Stimulated activated CD4-positive, alpha-beta T cell treated with anti-CD3 and anti-CD28 coated beads, Interleukin-2, amount 100 ng/mL, for 24 hours (primary cell): ENCODE results near the gene POLD4.
"Not testable (repeated sequence)": the region's sequence is repeated elsewhere in the genome, so short reads cannot be mapped to it uniquely, and the experiment has no call there.

Source experiments
- DNase-seq, 2 donors: peaks; one replicate each; pipeline ENCODE4 v3.0.0-alpha.2; 2020

Gene POLD4

DNA sequence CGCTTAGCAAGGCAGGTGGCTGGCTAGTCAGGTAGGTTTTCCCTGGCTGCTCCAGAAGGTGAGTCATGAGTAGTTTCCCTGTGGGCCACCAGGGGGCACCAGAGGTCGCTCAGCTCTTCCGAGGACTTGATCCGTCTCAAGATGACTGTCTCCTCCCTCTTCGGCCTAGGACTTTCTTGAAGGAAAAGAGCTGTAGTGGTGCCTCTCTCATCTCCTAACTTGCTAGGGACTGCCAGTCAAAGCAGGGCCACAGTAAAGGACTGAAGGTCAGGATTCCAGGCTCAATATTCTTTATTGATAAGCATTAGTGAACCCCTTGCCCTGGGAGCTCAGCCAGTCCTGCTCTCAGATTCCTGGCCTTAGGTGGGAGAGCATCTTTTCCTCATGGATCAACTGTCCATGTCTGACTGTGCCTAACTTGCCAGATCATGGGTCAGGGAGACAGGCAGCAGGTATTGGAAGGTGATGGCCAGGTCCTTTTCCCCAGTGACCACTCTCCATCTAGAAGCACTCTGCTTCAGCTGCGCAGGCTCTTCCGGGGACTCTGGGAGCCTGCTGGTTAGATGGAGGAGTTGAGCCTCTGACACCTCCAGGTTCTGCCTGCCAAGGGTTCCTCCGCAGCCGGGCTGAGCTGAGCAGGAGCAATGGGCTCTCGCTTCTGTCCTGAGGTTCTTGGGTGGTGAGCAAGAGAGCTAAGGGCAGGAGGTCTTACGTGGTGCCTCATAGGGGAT is 1.9 kb downstream of the POLD4 start:
- DNase-seq: peak; percentile 69 to 72

DNA sequence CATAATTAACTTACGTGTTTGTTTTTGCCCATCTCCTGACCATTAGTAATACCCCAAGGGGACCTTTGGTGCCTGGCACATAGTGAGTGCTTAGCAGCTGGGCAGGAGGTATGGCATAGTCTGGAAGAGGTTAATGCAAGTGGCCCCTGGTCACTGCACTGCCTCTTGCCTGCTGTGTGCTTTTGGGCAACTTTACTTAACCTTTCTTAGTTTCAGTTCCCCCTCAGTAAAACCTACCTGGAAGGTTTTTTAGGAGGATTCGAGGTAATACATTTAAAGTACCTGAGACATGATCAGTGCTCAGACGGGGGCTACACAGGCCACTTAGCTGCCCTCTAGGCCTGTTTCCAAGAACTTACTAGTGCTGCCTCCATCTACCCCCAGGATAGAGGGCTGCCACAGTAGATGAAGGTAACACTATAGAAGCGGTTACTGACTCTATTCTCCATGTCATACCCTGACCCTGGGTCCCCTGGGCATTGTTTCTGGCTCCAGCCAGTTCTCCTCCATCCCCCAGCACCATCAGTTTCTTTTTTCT is 3.3 kb downstream of the POLD4 start:
- no peak for DNase-seq

DNA sequence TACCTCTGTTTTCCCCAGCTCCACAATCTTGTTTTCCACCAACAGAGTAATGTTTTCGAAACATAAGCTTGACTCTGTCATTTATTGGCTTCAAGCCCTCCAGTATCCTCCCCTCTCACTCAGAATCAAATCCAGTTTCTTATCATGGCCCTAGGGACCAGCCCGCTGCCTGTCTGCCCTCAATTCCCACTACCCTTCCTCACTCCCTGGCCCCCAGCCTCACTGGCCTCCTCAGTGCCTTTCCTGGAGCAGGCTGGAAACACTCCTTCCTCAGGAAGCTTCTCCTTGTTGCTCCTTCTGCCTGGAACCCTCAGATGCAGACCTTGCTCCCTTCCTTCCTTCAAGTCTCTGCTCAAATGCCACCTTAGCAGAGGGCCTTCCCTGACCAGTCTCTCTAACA is 3.9 kb downstream of the POLD4 start:
- DNase-seq: no peak

DNA sequence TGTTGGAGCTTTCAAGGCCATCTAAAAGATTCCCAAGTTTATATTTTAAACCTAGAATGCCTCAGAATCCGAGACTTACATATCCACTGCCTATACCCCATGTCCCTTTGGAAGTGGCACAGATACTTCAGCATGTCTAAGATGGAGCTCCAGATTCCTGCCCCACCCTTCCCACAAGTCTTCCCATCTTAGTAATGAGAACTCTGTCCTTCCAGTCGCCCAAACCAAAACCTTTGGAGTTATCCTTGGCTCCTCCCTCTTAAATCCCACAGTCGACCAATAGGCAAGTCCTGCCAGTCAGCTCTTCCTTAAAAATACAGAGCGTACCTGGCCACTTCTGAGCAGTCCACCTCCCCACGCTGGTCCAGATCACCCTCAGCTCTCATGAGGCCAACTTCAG is 4.3 kb downstream of the POLD4 start:
- no peak for DNase-seq

DNA sequence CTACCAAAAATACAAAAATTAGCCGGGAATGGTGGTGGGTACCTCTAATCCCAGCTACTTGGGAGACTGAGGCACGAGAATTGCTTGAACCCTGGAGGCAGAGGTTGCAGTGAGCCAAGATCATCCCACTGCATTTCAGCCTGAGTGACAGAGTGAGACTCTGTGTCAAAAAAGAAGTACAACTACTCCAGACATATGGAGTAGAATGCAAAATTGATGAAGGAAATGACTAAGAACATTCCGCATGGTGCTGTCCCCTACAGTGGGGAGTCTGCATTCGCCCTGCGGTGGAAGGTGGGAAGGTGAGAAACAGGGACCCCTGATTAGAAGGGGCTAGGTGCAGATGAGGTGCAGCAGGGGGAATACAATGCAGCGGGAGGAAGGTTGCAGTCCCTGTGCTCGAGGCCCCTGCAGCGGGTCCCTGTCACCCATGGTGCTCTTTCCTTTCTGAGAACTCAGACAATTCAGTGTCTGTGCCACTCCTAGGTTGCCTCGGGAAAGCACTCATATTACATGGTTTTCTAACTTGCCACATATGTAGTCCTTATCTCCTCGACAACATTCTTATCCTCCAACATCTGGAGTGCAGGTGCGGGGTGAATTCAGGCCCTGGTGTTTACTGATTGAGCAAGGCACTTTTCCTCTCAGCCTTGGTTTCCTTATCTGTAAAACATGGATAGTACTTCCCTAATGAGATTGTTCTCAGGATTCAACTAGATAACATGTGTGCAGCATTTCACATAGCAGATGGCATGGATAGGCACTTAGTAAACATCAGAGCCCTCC is 5.2 kb downstream of the POLD4 start:
- no peak for DNase-seq

DNA sequence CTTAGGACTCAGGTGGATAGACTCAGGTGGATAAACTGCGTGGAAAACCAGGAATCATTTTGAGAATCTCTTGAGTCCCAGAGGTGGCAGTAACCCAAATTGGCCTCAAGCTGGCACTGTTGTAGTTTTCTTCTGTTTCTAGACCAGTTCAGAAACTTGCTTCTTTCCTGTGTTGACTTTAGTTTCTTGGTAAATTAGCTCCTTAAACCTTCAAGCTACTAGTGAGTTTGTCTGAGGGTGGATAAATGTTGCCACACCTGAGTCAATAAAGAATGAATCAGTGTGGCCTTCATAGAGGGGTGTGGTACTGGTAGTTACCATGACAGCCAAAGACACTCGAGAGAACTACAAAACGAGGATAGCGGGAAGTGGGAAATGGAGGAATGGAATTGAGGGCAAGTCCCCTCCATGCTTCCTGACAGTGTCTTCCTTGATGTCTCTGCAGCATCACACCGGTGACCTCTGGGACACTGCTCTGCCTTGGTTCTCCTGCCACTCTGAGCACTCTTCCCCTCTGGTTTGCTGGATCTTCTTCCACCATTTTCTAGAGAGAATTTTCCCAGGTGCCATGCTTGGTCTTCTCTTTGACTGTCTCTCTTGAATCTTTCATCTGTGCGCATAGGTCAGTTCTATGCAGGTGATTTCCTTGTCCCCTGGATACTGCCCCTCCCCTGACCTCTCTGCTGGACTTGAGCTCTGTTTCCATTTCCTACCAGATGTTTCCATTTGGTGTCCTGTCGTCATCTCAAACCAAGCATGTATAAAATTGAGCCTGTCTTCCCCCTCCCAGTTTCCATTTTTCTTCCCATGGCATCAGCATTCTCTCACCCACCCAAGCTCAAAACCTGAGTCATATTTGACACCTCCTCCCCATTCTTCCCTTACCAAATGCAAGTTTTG is 7.2 kb downstream of the POLD4 start:
- DNase-seq: no peak

DNA sequence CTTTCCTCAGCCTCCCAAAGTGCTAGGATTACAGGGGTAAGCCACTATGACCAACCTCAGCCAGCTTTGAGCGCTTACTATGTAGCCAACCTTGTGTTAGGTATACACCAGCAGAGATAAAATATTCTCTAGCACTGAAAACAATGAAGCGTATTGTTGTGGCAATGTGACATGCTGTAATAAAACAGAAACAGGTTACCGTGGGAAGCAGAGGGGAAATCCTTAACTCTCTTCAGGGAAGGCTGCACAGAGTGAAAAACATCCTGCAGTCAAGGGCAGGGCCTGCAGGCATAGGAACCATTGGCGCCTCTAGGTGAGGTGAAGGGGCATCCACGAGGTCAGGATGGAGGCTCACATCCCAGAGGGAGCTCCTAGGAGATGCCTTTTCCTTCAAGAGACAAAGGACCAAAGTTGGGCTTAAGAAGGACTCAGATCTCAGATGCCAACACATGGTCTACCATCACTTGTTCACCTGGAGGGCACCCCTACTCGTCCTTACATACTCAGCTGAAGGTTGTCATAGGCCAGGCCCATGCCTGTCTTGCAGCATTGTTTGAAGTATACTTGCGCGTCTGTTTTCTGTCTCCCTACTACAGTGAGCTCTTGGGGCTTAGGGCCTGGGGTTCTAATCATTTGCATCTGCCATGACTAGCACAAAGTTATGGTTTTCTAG is 8.0 kb downstream of the POLD4 start:
- DNase-seq: no peak

DNA sequence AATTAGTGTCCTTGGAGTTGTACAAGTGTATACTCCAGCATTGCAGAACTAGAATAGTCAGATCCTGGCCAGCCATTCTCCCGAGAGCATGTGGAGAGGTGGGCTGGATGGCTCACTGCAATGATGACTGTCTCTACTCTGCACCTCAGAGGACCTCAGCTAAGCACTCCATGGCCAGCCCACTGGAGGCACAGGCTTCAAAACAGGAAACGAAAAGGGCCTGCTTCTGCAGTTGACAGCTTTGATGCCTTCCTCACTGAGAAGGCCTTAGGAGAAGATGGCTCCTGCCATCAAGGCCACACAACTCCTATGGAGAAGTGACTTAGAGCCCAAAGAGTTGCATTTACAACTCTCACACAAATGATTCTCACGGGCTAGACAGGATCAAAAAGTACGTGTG is 9.1 kb downstream of the POLD4 start:
- DNase-seq: no peak

DNA sequence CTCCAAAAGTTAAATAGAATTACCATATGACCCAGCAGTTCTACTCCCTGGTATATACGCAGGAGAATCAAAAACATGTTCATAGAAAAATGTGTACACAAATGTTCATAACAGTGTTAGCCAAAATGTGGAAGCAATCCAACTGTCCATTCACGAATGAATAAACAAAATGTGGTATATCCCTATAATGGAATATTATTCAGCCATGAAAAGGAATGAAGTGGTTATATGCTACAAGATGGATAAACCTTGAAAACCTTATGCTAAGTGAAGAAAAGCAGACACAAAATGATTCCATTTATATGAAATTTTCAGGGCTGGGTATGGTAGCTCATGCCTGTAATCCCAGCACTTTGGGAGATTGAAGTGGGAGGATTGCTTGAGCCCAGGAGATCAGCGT is 16.1 kb downstream of the POLD4 start:
- no peak for DNase-seq

DNA sequence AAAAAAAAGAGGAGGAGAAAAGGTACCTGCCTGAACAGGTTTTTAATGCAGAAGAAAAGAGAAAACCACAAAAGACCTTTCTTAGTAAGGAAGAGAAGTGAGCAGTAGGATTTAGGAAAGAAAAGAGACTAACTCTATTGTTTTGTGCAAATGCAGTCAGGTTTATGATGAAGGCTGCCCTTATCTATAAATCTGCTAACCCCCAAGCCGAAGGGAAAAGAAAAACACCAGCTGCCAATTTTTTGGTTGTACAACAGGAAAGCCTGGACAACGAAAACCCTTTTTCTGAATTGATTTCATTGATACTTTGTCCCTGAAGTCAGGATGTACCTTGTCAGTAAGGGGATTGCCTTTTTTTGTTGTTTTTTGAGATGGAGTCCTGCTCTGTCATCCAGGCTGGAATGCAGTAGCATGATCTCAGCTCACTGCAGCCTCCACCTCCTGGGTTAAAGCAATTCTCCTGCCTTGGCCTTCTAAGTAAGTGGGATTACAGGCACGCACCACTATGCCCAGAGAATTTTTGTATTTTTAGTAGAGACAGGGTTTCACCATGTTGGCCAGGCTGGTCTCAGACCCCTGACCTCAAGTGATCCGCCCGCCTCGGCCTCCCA is 21.2 kb downstream of the POLD4 start:
- no peak for DNase-seq

DNA sequence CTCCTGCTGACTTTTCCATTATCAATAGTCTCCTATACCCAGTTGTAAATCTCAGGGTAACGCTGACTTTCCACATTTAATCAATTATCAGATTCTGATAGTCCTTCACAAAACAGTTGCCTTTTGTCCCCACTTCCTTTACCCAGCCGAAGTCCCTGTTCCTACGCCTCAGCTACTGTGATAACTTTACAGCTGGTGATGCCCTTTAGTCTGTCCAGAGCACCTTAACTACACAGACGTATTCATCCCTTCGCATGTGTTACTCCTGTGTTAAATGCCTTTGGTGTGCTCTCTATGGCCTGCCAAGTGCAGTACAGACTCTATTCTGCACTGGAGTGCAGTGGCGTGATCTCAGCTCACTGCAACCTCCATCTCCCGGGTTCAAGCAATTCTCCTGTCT is 29.8 kb downstream of the POLD4 start:
- DNase-seq: no peak

DNA sequence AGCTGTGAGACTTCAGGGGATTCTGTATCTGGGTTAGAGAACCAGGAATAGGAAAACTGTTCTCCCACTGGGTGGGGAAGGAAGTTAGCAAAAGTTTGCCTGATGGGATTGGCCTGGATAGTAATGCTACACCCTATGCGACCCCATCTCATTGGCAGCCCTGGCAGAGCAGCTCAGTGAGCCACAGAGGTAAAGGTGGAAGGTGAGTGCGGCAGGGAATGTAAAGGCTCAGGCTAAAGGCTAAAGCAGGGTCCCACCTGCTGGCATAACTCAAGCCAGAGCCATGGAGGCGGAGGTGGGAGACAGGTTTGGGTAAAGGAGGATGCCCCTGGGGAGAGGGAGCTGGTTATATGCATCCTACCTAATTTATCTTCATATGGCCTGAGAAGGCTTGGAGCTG is 31.3 kb downstream of the POLD4 start:
- DNase-seq: no peak

DNA sequence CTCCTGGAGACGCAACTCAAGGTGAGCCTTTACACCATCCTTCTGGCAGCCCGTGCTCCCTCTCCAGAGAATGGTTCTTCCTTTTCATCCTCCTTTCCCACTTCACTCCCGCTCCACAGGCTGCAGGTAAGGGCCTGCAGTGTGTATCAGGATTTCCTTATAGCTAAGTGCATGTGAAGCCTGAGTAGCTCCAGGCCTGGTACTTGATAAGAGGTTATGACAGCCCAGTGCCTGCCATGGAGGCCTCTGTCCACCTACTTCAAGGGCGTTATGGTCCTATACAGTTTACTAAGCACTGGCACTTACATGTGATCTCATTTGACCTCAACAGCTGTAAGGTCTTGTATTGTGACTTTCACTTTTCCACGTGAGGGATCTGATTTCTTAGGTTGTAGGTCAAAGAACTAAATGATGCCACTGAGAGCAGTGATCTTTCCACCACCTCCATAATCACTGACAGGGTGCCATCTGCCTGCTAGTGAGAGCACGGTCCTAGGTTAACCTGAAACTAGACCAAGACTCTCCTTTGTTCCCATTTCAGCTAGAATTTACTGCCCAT is 32.0 kb downstream of the POLD4 start:
- no peak for DNase-seq

DNA sequence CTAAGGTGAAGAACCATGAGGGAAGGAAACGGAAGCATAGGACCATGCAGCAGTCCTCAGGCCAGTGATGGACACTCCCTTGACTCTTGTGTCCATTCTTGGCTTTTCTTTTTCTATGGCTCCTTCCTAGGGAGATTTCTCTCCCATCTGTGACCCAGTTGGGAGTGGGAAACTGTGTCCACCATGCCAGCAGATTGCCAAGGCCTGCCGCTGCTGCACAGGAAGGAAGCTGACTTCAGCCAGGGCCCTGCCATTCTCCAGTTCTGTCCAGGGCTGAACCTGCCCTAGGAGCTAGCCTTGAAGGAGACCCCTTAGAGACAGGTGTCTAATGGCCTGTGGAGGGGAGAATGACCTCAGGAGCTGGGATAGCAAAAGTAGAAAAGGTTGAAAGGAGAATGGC is 32.7 kb downstream of the POLD4 start:
- no peak for DNase-seq

DNA sequence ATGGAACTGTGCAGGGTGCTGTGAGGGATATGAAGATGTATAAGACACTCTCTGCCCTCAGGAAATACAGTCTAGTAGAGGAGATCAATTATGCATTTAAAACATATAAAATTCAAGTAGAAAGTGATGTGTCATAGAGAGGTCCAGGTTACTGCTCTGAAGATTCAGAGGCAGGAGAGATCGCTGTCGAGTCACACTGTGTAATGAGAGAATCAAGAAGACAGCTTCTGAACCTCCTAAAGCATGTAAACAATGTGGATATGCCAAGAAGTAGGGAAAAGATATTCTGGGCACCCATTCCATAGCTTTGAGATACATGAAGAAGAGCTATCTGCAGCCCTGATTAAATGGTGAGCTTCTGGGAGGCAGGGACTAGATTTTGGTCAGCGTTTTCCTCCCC is 33.3 kb downstream of the POLD4 start:
- no peak for DNase-seq

DNA sequence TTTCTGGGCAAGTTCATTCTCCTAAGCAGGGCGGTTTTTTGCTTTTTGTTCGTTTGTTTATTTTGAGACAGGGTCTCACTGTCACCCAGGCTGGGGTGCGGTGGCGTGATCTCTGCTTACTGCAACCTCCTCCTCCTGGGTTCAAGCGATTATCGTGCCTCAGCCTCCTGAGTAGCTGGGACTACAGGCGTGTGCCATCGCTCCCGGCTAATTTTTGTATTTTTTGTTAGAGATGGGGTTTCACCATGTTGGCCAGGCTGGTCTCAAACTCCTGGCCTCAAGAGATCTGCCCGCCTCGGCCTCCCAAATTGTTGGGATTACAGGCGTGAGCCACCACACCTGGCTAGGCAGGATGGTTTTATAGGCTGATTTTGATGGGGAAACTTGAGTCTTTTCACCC is 34.5 kb downstream of the POLD4 start:
- not testable (repeated sequence) for DNase-seq

DNA sequence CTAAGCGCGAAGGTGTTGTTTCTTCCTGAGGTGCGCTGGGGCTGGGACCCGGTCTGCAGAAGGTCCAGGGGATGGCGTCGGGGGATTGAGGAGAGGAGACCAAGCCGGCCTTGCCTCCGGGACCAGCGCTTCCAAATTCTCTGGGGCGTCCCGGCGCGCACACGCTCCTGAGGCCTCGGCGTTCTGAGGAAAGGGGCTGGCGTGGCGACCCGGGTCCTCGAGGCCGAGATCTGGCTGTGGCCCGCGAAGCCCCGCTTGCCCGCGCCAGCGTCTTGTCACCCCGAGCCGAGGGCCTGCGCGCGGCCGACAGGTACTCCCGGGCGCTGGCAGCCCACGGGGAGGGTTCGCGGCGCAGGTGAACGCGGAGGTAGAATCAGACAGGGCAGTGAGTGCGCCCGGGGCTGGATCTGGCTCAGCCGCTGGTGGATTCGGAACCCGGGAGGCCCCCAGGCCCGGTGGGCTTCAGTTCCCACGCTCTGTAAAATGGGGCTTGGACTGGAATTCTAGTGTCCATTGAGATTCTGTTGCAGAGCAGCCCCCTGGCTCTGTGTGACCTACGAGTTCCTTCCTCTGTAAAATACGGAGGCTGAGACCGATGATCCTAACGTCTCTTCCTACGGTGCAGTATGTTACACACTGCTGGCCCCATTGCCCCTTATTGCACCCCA is 35.3 kb downstream of the POLD4 start:
- no peak for DNase-seq

DNA sequence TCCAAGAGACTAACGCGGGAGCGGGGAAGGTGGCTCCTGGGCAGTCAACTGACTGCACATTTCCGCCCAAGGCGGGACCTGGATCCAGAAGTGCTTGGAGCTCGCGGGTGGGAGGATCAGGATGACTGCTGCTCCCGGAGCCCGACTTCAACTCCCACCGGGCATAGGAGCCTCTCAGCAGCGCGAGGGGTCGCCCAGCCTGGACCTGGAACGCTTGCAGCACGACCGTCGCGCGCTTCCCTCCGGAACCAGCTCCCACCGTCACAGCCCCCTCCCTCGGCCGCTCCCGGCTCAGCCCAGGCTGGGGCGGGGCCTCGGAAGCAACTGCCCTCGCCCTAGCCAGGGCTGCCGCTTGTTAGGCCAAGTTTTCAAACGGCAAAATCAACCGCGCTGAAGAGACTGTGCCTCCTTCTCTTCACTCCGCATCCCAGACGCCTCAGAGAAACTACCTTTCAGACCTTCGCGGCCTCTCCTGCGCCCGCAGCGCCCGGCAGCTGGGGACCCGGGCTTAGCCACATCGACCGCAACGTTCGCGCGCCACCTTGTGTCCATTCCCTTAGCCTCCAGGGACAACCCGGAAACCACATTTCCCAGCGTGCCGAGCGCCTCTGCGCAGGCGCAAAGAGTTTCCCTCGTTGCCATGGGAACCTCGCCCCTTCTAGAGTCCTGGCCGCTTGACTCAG is 36.0 kb downstream of the POLD4 start:
- DNase-seq: peak; percentile 99

DNA sequence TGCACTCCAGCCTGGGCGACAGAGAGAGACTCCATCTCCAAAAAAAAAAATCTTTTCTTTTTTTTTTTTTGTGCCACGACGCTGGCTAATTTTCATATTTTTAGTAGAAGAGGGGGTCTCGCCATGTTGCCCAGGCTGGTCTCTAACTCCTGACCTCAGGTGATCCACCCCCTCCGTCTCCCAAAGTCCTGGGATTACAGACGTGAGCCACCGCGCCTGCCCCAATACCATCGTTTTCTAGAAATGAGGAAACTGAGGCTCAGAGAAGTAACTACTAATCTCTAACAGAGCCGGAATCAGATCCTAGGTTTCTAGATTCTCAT is 36.5 kb downstream of the POLD4 start:
- DNase-seq: no peak

DNA sequence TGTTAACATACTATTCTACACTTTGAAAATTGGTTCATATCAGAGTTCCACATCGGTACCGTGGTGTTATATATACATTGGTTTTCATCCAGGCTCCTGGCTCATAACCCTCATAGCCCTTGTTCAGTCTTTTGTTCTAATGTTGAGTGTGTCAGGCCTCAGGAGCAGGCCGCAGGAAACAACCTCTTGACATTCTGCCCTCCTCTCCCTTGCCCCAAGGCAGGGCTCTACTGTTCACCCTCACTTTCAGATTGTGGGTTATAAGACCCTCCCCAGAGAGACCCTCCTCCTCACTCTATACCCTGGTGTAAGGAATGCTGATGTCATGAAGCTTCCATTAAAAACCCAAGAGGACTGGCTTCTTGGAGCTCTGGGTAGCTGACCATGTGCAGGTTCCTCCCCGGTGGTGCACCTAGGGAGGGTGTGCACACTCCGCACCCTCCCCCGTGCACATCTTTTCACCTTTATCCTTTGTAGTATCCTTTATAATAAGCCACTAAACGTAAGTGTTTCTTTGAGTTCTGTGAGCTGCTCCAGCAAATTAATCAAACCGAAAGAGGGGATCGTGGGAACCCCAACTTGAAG is 37.9 kb downstream of the POLD4 start:
- no peak for DNase-seq

DNA sequence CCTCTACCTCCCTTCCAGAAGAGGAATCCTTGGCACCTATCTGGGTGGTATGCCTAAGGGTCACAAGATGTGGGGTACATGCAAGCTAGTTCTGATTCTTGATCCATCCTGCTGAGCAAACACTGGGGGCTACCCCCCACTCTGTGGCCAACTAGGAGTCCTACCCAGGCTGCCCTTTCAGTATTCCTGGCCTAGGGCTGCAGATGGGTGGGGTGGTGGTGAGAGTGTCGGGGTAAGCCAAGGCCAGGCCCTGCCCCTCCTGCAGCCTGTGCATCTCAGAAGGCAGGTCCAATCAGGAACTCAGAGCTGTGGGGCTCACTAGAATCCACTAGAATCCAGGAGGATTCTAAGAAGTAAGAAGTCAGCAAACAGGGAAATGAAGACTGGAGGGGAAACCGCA is 39.1 kb downstream of the POLD4 start:
- no peak for DNase-seq
